ENCODE results near the gene KCNN3. TPM values are rescaled to one million over a fixed set of nuclear protein-coding genes. Genes with fewer than 3 reads are reported as not detected.

The KCNN3 gene
- total RNA-seq, 1 experiment from 2014 or later, result 1.3 TPM

DNA sequence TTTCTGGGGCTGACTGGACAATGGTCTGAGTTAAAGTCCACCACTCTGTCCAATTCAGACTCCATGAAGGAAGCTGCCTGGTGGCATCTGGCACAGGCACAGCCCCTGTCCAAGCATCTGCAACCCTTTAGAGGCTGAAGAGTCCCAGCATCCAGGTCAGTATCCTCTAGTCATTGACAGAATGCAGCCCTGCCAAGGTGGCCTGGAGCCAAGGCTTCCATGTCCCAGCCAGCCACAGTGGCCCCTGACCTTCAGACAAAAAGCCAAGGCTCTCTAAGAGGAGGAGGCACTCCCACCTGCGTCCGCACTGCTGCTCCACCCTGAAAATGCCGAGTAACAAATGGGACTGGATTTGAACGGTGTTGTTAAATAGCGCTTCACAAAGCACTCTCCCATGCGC is 49.4 kb downstream of the KCNN3 start:
- ChIA-PET POLR2A (no interaction called here), CTCF (interaction anchor here (1.6 to 2.7 kb wide), 5 partner anchors 12 to 58 kb away, joined by 4 to 24 read pairs (median 6); partner anchors contain the start of gene KCNN3)
- Mint-ChIP-seq H3K27me3 (ENCODE audit: low read depth) (no peaks in the 10 kb centered on the region), H3K4me1 (peaks cover 13% of the 10 kb centered on the region), H3K27ac (no peak overlapping the region), H3K9me3 (no peaks in the 10 kb centered on the region), H3K4me3 (no peak overlapping the region), H3K36me3 (no peaks in the 10 kb centered on the region)
- TF ChIP-seq ZNF423 (CRISPR knock-in tag; IDR thresholded peaks at IDR 0.05) (no peak), IRF1 (CRISPR knock-in tag; IDR thresholded peaks at IDR 0.05) (no peak), RORB (CRISPR knock-in tag; IDR thresholded peaks at IDR 0.05) (no peak), FOXP4 (CRISPR knock-in tag; IDR thresholded peaks at IDR 0.05) (no peak), ZBTB21 (CRISPR knock-in tag; IDR thresholded peaks at IDR 0.05; ENCODE audit: borderline replicate concordance) (no peak), HMGA2 (CRISPR knock-in tag; IDR thresholded peaks at IDR 0.05) (no peak), PREB (CRISPR knock-in tag; IDR thresholded peaks at IDR 0.05; ENCODE audit: borderline replicate concordance) (no peak), NR2C2 (CRISPR knock-in tag; IDR thresholded peaks at IDR 0.05) (no peak), ETV6 (CRISPR knock-in tag; IDR thresholded peaks at IDR 0.05) (no peak), E2F1 (CRISPR knock-in tag; IDR thresholded peaks at IDR 0.05) (no peak), GRHL2 (CRISPR knock-in tag; IDR thresholded peaks at IDR 0.05; ENCODE audit: insufficient replicate concordance, severe bottlenecking) (no peak), NFE2L1 (CRISPR knock-in tag; IDR thresholded peaks at IDR 0.05) (no peak), JAZF1 (CRISPR knock-in tag; IDR thresholded peaks at IDR 0.05) (no peak), EMX1 (CRISPR knock-in tag; IDR thresholded peaks at IDR 0.05) (no peak), ZNF232 (CRISPR knock-in tag; IDR thresholded peaks at IDR 0.05) (no peak), ZSCAN18 (CRISPR knock-in tag; IDR thresholded peaks at IDR 0.05) (no peak)
- TF ChIP-seq, protein P1, sequence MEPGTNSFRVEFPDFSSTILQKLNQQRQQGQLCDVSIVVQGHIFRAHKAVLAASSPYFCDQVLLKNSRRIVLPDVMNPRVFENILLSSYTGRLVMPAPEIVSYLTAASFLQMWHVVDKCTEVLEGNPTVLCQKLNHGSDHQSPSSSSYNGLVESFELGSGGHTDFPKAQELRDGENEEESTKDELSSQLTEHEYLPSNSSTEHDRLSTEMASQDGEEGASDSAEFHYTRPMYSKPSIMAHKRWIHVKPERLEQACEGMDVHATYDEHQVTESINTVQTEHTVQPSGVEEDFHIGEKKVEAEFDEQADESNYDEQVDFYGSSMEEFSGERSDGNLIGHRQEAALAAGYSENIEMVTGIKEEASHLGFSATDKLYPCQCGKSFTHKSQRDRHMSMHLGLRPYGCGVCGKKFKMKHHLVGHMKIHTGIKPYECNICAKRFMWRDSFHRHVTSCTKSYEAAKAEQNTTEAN (CRISPR knock-in tag; IDR thresholded peaks at IDR 0.05), result no peak
- no peak for DNase-seq (ENCODE audit: low spot score)
- ATAC-seq, result no peak

Data from WTC11 (cell line).